ENCODE results near the gene TBC1D17. TPM values are rescaled to one million over a fixed set of nuclear protein-coding genes. Genes with fewer than 3 reads are reported as not detected.

TBC1D17 gene
- total and polyA plus RNA-seq, 10 of the 15 experiments (the other 5 are each of a cell fraction or from before 2014, with no cell fraction given) = 0.42 to 20.4 (median 11.2) TPM

DNA sequence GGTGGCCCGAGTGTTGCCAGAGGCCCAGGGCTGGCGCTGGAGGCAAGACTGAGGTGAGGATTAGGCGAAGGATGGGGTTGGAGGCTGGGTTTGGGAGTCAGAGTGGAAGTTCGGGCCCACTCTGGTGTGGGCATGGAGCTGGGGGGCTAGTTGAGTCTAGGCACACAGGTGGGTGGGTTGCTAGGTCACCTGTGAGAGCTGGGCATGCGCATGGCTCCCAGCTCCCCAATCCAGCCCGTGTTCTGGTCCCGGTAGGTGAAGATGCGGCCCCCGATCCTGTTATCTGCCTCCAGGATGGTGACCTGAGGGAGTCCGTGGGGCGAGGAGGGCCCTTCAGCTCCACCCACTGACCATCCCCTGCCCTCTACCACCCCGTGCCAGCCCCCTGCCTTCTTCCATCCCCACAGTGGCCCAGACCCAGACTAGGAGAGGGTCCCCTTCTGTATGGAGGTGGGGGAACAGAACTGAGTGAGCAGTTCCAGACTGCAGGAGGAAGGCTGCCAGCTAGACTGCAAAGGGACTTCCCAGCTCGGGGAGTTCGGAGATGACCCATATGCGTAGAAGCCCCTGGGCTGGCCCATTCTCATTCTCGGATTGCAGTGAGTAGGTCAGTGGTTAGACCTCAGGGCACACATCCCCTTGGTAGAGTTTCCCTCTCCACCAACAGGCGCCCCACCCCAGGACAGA lies 17.5 kb downstream of the TBC1D17 start (continued):
- TF ChIP-seq, protein P1, sequence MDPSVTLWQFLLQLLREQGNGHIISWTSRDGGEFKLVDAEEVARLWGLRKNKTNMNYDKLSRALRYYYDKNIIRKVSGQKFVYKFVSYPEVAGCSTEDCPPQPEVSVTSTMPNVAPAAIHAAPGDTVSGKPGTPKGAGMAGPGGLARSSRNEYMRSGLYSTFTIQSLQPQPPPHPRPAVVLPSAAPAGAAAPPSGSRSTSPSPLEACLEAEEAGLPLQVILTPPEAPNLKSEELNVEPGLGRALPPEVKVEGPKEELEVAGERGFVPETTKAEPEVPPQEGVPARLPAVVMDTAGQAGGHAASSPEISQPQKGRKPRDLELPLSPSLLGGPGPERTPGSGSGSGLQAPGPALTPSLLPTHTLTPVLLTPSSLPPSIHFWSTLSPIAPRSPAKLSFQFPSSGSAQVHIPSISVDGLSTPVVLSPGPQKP (IDR thresholded peaks at IDR 0.05; ENCODE audit: low read depth, low read length) = no peak
- TF ChIP-seq ZBED1 (IDR thresholded peaks at IDR 0.05; ENCODE audit: borderline replicate concordance) (no peak), SREBF2 (IDR thresholded peaks at IDR 0.05; ENCODE audit: low read length) (no peak), SPI1 (IDR thresholded peaks at IDR 0.05; ENCODE audit: borderline replicate concordance, insufficient read depth, low read depth, low read length) (peak; percentile 73; the same call in 1 of the 2 replicates), BRCA1 (IDR thresholded peaks at IDR 0.05; ENCODE audit: low read depth, low read length) (no peak), NR2C2 (IDR thresholded peaks at IDR 0.05; ENCODE audit: borderline replicate concordance, control insufficient read depth, insufficient read length, low read depth) (no peak), ZNF274 (IDR thresholded peaks at IDR 0.05; ENCODE audit: insufficient read depth, insufficient read length) (no peak), ZNF207 (IDR thresholded peaks at IDR 0.05; ENCODE audit: borderline replicate concordance) (no peak), PAX5 (IDR thresholded peaks at IDR 0.05; ENCODE audit: borderline replicate concordance, low read depth, low read length) (peak; percentile 77; the same call in 1 of the 2 replicates), POU2F2 (IDR thresholded peaks at IDR 0.05; ENCODE audit: borderline replicate concordance, low read depth, low read length) (no peak; the same call in 2 of the 3 replicates), SIX5 (IDR thresholded peaks at IDR 0.05; ENCODE audit: low read depth, low read length, severe bottlenecking) (no peak)
- TF ChIP-seq, protein P2, sequence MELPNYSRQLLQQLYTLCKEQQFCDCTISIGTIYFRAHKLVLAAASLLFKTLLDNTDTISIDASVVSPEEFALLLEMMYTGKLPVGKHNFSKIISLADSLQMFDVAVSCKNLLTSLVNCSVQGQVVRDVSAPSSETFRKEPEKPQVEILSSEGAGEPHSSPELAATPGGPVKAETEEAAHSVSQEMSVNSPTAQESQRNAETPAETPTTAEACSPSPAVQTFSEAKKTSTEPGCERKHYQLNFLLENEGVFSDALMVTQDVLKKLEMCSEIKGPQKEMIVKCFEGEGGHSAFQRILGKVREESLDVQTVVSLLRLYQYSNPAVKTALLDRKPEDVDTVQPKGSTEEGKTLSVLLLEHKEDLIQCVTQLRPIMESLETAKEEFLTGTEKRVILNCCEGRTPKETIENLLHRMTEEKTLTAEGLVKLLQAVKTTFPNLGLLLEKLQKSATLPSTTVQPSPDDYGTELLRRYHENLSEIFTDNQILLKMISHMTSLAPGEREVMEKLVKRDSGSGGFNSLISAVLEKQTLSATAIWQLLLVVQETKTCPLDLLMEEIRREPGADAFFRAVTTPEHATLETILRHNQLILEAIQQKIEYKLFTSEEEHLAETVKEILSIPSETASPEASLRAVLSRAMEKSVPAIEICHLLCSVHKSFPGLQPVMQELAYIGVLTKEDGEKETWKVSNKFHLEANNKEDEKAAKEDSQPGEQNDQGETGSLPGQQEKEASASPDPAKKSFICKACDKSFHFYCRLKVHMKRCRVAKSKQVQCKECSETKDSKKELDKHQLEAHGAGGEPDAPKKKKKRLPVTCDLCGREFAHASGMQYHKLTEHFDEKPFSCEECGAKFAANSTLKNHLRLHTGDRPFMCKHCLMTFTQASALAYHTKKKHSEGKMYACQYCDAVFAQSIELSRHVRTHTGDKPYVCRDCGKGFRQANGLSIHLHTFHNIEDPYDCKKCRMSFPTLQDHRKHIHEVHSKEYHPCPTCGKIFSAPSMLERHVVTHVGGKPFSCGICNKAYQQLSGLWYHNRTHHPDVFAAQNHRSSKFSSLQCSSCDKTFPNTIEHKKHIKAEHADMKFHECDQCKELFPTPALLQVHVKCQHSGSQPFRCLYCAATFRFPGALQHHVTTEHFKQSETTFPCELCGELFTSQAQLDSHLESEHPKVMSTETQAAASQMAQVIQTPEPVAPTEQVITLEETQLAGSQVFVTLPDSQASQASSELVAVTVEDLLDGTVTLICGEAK (IDR thresholded peaks at IDR 0.05; ENCODE audit: borderline replicate concordance) = no peak
- TF ChIP-seq, protein P3, sequence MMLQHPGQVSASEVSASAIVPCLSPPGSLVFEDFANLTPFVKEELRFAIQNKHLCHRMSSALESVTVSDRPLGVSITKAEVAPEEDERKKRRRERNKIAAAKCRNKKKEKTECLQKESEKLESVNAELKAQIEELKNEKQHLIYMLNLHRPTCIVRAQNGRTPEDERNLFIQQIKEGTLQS (IDR thresholded peaks at IDR 0.05; ENCODE audit: borderline replicate concordance, extremely low read depth, low read depth, low read length) = no peak
- TF ChIP-seq, protein P4, sequence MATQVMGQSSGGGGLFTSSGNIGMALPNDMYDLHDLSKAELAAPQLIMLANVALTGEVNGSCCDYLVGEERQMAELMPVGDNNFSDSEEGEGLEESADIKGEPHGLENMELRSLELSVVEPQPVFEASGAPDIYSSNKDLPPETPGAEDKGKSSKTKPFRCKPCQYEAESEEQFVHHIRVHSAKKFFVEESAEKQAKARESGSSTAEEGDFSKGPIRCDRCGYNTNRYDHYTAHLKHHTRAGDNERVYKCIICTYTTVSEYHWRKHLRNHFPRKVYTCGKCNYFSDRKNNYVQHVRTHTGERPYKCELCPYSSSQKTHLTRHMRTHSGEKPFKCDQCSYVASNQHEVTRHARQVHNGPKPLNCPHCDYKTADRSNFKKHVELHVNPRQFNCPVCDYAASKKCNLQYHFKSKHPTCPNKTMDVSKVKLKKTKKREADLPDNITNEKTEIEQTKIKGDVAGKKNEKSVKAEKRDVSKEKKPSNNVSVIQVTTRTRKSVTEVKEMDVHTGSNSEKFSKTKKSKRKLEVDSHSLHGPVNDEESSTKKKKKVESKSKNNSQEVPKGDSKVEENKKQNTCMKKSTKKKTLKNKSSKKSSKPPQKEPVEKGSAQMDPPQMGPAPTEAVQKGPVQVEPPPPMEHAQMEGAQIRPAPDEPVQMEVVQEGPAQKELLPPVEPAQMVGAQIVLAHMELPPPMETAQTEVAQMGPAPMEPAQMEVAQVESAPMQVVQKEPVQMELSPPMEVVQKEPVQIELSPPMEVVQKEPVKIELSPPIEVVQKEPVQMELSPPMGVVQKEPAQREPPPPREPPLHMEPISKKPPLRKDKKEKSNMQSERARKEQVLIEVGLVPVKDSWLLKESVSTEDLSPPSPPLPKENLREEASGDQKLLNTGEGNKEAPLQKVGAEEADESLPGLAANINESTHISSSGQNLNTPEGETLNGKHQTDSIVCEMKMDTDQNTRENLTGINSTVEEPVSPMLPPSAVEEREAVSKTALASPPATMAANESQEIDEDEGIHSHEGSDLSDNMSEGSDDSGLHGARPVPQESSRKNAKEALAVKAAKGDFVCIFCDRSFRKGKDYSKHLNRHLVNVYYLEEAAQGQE (IDR thresholded peaks at IDR 0.05; ENCODE audit: low read depth, low read length) = no peak
- TF ChIP-seq, protein P5, sequence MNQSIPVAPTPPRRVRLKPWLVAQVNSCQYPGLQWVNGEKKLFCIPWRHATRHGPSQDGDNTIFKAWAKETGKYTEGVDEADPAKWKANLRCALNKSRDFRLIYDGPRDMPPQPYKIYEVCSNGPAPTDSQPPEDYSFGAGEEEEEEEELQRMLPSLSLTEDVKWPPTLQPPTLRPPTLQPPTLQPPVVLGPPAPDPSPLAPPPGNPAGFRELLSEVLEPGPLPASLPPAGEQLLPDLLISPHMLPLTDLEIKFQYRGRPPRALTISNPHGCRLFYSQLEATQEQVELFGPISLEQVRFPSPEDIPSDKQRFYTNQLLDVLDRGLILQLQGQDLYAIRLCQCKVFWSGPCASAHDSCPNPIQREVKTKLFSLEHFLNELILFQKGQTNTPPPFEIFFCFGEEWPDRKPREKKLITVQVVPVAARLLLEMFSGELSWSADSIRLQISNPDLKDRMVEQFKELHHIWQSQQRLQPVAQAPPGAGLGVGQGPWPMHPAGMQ (IDR thresholded peaks at IDR 0.05; ENCODE audit: borderline replicate concordance) = no peak
